ENCODE measurements around the gene CACNA2D3.

Gene CACNA2D3

DNA sequence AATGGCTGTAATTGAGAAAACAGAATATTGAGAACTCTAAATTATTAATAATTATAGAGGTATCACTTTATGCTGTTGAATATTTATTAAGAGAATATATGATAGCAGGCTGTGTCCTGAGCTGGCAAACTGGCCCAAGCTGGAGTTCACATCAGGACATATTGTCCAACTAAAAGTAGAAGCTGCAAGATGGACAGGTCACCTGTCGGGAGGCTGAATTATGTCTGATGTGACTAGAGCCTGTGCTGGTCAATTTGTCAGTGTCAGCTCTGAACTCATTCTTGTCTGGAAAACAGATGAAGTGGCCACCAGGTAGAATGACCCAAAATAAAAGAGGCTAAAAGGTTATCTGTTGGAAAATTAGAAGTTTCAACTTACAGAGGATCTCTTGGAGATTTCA is 413.3 kb downstream of the CACNA2D3 start:
- FAIRE-seq = no peak
- no peak for DNase-seq (ENCODE audit: insufficient read length, low spot score)
- TF ChIP-seq, protein P1, sequence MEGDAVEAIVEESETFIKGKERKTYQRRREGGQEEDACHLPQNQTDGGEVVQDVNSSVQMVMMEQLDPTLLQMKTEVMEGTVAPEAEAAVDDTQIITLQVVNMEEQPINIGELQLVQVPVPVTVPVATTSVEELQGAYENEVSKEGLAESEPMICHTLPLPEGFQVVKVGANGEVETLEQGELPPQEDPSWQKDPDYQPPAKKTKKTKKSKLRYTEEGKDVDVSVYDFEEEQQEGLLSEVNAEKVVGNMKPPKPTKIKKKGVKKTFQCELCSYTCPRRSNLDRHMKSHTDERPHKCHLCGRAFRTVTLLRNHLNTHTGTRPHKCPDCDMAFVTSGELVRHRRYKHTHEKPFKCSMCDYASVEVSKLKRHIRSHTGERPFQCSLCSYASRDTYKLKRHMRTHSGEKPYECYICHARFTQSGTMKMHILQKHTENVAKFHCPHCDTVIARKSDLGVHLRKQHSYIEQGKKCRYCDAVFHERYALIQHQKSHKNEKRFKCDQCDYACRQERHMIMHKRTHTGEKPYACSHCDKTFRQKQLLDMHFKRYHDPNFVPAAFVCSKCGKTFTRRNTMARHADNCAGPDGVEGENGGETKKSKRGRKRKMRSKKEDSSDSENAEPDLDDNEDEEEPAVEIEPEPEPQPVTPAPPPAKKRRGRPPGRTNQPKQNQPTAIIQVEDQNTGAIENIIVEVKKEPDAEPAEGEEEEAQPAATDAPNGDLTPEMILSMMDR (IDR thresholded peaks at IDR 0.05; ENCODE audit: insufficient read depth, missing control alignments) = no peak

DNA sequence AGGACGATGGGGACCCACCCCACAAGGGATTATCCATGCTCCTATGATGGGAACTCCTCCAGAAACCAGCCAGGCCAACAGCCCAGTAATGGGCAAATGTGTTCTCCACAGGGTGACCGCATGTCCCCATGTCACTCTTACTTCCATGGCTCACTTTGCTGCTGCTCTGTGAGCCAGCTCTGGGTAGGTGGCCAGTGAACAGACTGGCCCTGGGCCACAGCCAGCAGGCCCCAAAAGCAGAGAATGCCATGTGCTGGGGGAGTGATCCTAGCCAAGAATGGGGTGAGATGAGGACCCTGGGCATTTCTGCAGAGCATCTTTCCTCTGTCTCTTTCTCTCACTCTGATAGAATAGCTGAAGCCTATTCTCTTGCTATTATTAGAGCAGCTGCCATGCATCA is 414.1 kb downstream of the CACNA2D3 start:
- no peak for DNase-seq (ENCODE audit: insufficient read length, low spot score)
- TF ChIP-seq, protein P1 (IDR thresholded peaks at IDR 0.05; ENCODE audit: insufficient read depth, missing control alignments) = no peak
- no peak for FAIRE-seq

DNA sequence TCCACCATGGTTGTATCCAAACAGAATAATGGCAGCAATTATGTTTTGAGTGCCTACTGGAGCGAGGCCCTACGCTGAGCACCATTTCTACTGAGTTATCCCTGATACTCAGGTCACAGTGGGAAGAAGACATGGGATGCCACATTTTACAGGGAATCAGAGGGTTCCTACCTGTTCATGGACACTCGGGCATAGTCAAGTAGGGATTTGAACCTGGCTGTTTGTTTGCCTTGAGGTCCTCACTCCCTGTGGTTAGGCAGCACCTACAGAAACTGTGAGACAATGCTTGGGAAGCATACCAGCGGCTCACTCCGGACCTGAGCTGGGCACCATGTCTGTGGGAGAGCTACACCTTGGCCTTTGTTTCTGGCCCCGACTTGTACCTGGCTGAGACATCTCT is 415.2 kb downstream of the CACNA2D3 start:
- no peak for FAIRE-seq
- TF ChIP-seq, protein P1 (IDR thresholded peaks at IDR 0.05; ENCODE audit: insufficient read depth, missing control alignments) = no peak
- DNase-seq (ENCODE audit: insufficient read length, low spot score) = no peak

DNA sequence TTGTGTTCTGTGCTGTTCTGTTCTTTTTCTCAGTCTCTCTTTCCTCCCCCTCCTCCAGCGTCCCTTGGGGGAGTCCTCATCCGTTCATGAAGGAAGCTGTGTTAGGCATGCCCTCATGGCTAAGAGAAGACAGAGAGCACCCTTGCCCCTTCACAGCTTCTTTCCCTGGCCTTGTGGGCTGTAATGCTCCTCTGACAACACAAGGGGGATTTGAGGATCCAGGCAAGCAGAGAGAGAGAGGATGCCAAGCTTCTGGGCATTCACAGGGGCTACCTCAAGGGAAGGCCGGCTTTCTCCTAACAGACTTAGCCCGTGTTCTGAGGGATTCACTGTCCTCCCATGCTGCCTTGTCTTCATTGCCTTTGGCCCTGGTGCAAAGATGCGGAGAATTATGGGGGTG is 416.0 kb downstream of the CACNA2D3 start:
- DNase-seq (ENCODE audit: insufficient read length, low spot score) = no peak
- FAIRE-seq = no peak
- TF ChIP-seq, protein P1 (IDR thresholded peaks at IDR 0.05; ENCODE audit: insufficient read depth, missing control alignments) = peak; percentile 34

DNA sequence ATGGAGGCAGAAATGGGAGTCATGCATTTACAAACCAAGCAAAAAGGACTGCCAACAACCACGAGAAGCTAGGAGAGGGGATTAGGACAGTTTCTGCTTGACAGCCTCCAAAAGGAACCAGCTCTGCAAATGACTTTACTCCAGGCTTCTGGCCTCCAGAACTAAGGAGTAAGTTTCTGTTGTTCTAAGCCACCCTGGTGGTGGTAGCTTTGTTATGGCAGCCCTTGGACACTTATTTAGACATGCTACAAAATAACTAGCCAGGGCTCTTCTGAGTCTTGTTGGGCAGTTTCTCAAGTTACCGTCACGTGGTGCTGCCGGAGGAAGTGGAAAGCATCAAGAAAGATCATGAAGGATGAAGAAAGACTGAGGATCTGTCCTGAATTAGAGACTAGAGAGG is 419.0 kb downstream of the CACNA2D3 start:
- FAIRE-seq = no peak
- no peak for DNase-seq (ENCODE audit: insufficient read length, low spot score)
- TF ChIP-seq, protein P1 (IDR thresholded peaks at IDR 0.05; ENCODE audit: insufficient read depth, missing control alignments) = no peak

DNA sequence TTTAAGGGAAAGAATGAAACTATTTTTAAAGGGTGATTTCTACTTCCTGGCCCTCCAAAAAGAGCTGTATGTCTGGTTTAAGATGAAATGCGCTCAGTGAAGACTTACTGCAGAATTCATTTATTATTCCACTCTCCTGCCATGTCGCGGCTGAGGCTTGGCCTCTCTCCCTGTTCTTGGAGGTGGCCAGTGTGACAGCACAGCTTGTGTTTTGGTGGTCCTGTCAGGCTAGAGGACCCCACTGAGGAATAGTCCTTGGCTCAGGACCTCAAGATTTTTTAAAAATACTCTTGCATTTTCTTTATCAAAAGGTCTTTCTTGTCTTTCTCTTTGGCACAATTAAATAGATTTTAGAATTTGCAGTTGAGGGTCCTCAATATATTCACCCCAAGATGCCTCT is 421.1 kb downstream of the CACNA2D3 start:
- TF ChIP-seq, protein P1 (IDR thresholded peaks at IDR 0.05; ENCODE audit: insufficient read depth, missing control alignments) = no peak
- FAIRE-seq = no peak
- no peak for DNase-seq (ENCODE audit: insufficient read length, low spot score)

DNA sequence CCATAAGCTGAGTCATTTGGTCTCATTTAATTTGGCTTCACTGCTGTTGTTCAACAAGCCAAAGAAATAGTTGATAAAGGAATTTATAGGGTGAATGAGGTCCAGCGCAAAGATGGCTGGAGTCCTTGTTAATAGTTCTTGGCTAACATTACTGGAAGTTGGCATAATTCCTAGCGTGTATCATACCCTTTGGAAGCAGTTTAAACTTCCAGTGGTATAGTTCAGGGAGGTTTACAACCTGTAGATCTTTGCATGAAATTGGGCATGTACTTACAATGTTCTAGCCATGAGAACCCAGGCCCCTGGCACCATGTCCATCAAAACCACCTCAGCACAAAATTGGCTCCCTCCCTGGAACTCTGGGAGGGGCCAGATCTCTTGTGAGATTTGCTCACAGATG is 424.7 kb downstream of the CACNA2D3 start:
- FAIRE-seq (no peak), DNase-seq (ENCODE audit: insufficient read length, low spot score) (no peak)
- TF ChIP-seq, protein P1 (IDR thresholded peaks at IDR 0.05; ENCODE audit: insufficient read depth, missing control alignments) = no peak

Measured in D721Med (cell line).